HG03159 (cell line): ENCODE results near the gene CCL18.
"Not testable (repeated sequence)": the region's sequence is repeated elsewhere in the genome, so short reads cannot be mapped to it uniquely, and the experiment has no call there.

ENCODE experiments used
- ATAC-seq: cut with Tn5 transposase; IDR thresholded peaks from one replicate; pipeline ENCODE4 v1.9.1; 2021; ENCODE audit warnings: mild to moderate bottlenecking, moderate library complexity; ENCODE audit not compliant: unreplicated experiment

CCL18 gene

DNA sequence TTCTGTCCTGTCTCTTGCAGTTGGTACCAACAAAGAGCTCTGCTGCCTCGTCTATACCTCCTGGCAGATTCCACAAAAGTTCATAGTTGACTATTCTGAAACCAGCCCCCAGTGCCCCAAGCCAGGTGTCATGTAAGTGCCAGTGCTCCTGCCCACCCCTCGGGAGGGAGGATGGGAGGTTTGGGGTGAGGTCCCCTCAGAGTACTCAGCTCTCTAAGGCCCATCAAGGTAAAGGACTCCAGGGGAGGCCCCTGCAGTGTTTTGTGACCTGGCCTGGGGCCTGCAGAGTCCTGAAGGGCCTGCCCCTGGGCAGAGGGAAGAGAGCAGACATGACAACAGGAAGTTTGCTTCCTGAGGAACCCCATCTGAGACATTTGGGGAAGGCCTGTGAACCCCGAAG, 6.4 kb downstream of the CCL18 start:
- ATAC-seq: no peak

- ATAC-seq: no peak
Measured at GRCh38 chr17:36071751-36072150, 7.7 kb downstream of the CCL18 start.

- ATAC-seq: no peak
Measured at GRCh38 chr17:36072431-36073121, 8.5 kb downstream of the CCL18 start.

- no peak for ATAC-seq
Measured at GRCh38 chr17:36074365-36074764, 10.3 kb downstream of the CCL18 start.

- not testable (repeated sequence) for ATAC-seq
Measured at GRCh38 chr17:36081681-36082471, 17.8 kb downstream of the CCL18 start.

DNA sequence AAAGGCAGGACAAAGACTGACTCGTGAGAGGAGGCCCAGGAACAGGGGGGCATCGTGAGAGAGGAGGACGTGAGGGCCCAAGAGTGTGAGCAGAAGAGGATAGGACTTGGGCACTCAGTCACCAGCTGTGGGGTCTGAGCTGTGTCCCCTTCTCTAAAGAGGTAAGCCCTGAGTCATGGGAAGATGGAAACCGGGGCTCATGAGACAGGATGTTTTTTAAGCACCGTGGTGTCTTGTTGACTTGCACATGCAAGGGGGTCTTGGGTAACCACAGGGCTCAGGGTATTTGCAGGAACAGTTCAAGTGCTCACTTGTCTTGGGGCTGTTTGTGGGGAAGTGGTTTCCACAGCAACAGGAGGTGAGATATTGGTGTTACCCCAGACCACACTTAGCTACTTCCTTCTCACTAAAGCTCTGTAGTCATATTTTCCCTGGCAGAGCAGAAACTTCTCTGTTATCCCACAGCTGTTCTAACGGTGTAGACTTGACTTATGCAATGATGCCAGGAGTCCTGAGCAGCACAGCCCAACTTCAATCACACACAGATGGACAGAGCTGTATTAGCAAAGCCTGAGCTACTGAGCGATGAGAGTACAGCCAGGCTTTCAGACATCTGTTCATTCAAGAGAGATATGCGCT, 18.5 kb downstream of the CCL18 start:
- peak; percentile 65 for ATAC-seq

GRCh38 chr17:36083691-36084090, 19.6 kb downstream of the CCL18 start:
- not testable (repeated sequence) for ATAC-seq

GRCh38 chr17:36085765-36086164, 21.7 kb downstream of the CCL18 start:
- ATAC-seq: no peak

DNA sequence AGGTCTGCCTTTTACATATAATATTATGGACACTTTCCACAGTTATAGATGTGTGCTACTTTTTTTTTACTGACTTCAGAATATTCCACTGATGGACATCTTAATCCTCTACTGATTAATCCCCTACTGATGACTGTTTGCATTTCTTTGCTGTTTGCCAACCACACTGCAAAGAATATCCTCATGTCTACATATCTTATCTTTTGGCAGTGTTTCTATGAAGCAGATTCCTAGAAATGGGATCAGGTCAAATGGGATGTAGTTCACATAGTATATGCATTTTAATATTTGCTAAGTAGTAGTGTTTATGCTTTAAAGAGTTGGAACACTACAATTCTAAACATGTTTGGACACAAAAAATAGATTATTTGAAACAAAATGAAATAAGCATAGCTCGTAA, 22.7 kb downstream of the CCL18 start:
- no peak for ATAC-seq

- ATAC-seq: not testable (repeated sequence)
Measured at GRCh38 chr17:36087471-36087870, 23.4 kb downstream of the CCL18 start.

DNA sequence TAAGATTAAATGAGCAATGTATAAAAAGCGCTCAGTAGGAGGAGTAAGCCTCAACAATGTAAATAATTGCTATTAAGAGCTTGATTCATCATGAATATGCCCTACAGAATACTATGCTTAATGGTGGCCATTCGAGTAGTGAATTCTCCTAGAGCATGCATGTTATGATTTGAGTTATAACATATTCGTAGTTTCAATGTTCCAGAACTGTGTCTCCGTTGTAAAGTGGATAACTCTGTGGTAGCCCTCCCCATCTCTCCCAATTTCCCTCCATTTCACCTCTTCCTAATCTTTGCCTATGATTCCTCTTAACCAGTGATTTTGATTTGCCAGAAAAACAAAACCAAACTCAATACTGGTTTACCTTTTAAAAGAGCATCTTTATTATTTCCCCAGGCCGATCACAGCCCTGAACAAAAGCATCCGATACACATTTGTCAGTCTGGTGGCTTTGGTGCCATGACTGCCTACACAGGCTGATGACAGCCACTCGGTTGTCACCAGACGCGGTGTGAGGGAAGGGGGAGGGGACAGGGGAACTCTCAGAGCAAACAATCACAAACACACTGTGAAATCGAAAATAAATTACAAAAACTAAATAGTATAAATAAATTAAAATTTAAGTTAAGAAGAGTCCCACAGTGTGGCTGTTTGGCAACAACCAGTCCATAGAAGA, 24.0 kb downstream of the CCL18 start:
- not testable (repeated sequence) for ATAC-seq

DNA sequence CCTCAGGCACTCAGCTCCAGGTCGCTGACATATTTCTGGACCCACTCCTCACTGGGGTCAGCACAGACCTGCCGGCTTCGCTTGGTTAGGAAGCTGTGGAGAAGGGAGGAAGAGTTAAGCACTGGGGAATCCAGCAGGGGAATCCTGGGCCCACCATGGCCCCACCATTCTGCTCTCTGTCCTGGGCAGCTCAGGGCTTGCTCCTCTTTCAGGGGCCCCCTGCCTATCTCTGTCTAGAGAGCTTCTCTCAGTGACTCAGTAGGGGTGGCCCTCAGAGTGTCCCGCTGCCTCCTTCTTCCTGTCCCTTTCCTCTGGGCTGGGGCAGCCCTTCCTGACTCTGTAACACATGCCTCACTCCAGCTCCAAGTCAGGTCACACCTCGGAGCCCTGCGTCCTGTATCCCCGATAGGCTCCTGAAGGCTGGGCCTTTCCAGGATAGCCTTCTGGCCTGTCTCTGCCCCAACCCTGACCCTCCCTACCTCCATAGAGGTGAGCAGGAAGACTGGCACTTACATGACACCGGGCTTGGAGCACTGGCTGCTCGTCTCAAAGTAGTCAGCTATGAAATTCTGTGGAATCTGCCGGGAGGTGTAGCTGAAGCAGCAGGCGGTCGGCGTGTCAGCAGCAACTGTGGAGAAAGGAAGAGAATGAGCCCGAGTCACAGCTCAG, 24.7 kb downstream of the CCL18 start:
- no peak for ATAC-seq

GRCh38 chr17:36089339-36089865, 25.3 kb downstream of the CCL18 start:
- ATAC-seq: no peak

GRCh38 chr17:36089888-36090836, 26.1 kb downstream of the CCL18 start, which contains the start of gene CCL3:
CCL3 (minus strand) TSS chr17:36090143; CDS start chr17:36090058, 85 bp downstream.
- peak; percentile 67 for ATAC-seq

GRCh38 chr17:36092230-36092629, 28.2 kb downstream of the CCL18 start:
- ATAC-seq: no peak

GRCh38 chr17:36092715-36093114, 28.6 kb downstream of the CCL18 start:
- ATAC-seq: not testable (repeated sequence)

DNA sequence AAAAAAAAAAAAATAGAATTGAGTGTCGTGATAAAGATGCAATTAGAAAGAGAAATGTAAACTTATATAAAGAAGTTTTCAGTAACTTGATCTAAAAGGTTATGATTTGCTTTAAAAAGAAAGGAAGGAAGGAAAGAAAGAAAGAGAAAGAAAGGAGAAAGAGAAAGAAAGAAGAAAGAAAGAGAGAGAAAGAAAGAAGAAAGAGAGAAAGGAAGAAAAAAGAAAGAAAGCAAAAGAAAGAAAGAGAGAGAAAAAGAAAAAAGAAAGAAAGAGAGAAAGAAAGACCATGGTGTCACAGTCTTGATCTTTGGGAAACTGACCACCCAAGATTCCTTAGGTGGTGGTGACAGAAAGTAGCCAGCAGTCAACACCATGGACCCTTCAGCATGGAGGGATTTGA, 30.2 kb downstream of the CCL18 start:
- no peak for ATAC-seq

DNA sequence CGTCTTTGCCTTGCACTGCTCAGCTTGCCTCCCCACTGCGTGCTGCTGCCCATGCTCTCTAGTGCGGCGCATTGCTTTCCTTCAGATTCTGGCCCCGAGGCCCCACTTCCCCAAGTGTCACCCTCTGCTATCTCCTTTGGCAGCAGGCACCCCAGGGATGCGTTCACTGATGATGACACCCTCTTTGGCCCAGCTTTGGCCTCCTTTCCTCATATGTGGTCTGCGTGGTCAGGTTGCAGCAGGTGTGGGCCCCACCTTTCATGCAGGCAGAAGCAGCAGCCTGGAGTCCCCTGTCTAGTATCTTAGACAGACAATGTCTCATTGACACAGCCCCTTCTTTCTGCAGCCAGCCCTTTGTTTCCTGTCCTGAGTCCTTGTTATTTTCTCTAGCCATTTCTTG, 30.7 kb downstream of the CCL18 start:
- no peak for ATAC-seq

DNA sequence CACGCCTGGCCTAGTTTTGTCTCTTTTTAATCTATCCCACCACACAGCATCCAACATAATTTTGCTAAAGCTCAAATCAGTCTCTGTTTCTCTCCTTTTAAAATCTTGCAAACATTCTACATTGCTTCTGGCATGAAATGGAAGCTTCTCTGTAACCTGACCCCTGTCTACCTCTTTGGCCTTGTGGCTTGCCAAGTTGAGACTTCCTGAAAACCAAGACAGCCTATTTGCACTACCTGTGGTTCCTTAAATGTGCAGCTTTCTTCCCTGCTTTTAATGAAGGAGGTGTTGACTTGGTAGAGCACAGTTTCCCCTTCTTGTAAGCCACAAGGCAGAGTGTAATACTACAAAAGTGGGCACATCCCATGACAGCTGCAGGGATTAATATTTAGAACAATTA, 31.9 kb downstream of the CCL18 start:
- no peak for ATAC-seq
